Omental fat pad (tissue), 4 donors: Measurements from ENCODE around the gene CAPN1. TPM values are rescaled to one million over a fixed set of nuclear protein-coding genes. Genes with fewer than 3 reads are reported as not detected.

Experiments
- ATAC-seq: fragments of 150-250 bp; one replicate; pipeline ENCODE4 v1.9.1; 2016; ENCODE audit warnings: mild to moderate bottlenecking, moderate library complexity; ENCODE audit not compliant: low FRiP score
- DNase-seq: peaks from one replicate; pipeline ENCODE4 v3.0.0-alpha.2; 2019; ENCODE audit warnings: low spot score
- total RNA-seq, 4 donors: library from RNA; depleted of rRNA; stranded (reverse); fragments of >200 nt; gene quantifications; one replicate each; pipeline ENCODE4 v1.1.0, GENCODE V29; 2016
- TF ChIP-seq, protein P1 (sequence below), 3 donors: fragments of 450-650 bp; IDR thresholded peaks; one replicate each; pipeline ENCODE4 v1.5.1; 2016 to 2017; ENCODE audit warnings: antibody characterized with exemption in 3 of 3, mild to moderate bottlenecking in 3 of 3, moderate library complexity in 2 of 3

Gene CAPN1
- total RNA-seq, 4 donors from 2014 or later = 72.8 to 109 (median 92.9) TPM

DNA sequence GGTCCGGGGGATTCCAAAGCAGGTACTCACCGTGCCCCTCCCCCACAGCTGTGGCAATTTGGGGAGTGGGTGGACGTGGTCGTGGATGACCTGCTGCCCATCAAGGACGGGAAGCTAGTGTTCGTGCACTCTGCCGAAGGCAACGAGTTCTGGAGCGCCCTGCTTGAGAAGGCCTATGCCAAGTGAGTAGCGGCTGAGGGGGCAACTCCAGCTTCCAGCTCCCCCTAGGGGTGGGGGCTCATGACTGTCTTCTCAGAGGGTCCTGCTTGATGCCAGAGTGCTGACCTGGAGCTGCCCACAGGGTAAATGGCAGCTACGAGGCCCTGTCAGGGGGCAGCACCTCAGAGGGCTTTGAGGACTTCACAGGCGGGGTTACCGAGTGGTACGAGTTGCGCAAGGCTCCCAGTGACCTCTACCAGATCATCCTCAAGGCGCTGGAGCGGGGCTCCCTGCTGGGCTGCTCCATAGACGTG is 4.2 kb downstream of the CAPN1 start:
- no peak for ATAC-seq
- DNase-seq = no peak
- TF ChIP-seq, protein P1, sequence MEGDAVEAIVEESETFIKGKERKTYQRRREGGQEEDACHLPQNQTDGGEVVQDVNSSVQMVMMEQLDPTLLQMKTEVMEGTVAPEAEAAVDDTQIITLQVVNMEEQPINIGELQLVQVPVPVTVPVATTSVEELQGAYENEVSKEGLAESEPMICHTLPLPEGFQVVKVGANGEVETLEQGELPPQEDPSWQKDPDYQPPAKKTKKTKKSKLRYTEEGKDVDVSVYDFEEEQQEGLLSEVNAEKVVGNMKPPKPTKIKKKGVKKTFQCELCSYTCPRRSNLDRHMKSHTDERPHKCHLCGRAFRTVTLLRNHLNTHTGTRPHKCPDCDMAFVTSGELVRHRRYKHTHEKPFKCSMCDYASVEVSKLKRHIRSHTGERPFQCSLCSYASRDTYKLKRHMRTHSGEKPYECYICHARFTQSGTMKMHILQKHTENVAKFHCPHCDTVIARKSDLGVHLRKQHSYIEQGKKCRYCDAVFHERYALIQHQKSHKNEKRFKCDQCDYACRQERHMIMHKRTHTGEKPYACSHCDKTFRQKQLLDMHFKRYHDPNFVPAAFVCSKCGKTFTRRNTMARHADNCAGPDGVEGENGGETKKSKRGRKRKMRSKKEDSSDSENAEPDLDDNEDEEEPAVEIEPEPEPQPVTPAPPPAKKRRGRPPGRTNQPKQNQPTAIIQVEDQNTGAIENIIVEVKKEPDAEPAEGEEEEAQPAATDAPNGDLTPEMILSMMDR (IDR thresholded peaks at IDR 0.05) = no peak

DNA sequence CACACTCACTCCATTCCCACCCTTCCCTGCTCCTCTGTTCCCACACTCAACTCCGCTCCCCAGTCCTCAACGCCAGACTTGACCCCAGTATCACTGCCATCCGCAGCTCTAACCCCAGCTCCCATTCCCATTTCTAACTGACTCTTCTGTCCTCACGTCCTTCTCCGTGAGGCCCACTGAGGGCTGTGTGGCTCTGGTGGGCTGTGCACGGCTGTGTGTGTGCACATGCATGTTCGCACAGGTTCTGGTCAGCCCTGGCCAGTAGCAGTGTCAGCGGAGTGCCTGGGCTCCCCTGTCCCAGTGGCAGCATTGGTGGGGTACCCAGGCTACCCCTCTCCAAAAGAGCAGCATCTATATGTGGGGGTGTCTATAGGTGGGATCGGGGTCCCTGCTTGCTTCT is 5.0 kb downstream of the CAPN1 start:
- DNase-seq (no peak), ATAC-seq (no peak)
- TF ChIP-seq, protein P1 (IDR thresholded peaks at IDR 0.05) = no peak

DNA sequence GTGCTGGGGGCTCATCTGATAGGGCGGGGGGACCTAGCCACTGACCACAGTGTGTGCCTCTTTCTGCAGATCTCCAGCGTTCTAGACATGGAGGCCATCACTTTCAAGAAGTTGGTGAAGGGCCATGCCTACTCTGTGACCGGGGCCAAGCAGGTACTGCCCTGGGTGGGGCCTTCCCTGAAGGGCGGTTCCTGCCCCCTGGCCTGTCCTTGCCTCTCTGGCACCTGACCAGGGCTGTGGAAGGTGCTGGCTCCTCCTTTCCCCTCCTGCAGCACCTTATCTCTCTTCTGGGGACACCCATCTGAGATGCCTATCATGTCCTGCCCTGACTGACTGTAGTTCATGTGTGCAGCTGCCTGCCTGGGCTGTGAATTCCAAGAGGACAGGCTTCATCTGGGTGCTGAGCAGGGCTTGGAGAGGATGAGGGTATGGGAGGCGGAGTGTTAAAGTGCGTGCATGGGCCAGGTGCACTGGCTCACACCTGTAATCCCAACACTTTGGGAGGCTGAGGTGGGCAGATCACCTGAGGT is 5.5 kb downstream of the CAPN1 start:
- DNase-seq (no peak), ATAC-seq (no peak)
- TF ChIP-seq, protein P1 (IDR thresholded peaks at IDR 0.05) = no peak

DNA sequence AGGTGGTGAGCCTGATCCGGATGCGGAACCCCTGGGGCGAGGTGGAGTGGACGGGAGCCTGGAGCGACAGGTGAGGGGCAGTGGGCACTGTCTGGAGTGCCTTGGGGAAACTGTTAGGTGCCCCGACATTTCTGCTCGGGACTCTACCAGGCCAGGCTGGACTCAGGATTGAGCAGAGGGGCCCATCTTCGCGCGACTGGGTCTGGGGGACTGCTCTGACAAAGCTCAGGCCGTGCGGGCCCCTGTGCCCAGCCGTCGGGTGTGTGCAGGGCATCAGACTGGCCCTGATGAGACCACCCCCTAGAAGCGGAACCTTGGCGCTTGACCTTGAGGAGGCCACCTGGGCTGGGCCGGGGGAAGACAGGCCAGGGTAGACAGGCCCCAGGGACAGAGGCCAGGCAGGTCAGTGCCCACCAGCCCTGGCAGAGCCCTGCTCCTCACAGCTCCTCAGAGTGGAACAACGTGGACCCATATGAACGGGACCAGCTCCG is 6.3 kb downstream of the CAPN1 start:
- DNase-seq (no peak), ATAC-seq (no peak)
- TF ChIP-seq, protein P1 (IDR thresholded peaks at IDR 0.05) = no peak

DNA sequence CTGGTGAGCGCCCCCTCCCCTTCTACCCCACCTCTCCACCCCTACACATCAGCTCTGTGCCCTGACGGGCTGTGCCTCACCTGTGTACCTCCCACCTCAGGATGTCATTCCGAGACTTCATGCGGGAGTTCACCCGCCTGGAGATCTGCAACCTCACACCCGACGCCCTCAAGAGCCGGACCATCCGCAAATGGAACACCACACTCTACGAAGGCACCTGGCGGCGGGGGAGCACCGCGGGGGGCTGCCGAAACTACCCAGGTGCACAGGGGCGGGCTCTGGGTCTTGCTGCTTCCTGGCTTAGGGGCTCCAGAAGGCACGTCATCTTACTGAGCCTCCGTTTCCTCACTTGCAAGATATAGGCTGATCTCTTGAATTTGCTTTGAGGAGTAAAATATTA is 6.8 kb downstream of the CAPN1 start:
- no peak for DNase-seq
- TF ChIP-seq, protein P1 (IDR thresholded peaks at IDR 0.05) = no peak
- ATAC-seq = no peak

DNA sequence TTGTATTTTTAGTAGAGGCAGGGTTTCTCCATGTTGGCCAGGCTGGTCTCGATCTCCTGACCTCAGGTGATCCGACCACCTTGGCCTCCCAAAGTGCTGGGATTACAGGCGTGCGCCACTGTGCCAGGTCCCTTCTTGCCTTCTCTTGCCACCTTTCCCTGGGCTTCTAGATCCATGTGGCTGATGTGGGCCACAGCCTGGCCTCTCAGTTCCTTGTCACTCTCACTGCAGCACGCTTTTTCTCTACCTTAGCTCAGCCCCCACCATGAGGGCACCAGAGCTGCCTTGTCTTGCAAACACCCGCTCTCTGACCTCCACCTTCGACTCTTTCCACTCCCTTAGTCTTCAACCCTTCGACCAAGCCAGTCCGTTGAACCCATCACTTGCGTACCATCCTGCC is 7.5 kb downstream of the CAPN1 start:
- ATAC-seq = no peak
- TF ChIP-seq, protein P1 (IDR thresholded peaks at IDR 0.05) = no peak
- DNase-seq = no peak

DNA sequence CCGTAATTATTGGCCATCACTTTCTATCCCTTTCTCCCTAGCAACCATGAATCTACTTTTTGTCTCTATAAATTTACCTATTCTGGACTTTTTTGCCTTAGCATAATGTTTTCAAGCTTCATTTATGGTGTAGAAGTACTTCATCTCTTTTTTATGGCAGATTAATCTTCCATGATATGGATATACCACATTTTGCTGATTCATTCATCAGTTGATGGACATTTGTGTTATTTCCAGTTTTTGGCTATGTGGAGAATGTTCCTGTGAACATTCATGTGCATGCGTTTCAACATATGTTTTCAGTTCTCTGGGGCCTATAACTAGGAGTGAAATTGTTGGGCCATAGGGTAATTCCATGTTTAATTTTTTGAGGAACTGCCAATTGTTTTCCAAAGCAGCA is 12.8 kb downstream of the CAPN1 start:
- TF ChIP-seq, protein P1 (IDR thresholded peaks at IDR 0.05) = no peak
- DNase-seq = no peak
- no peak for ATAC-seq
